Jurkat, Clone E6-1 (cell line): ENCODE data around the gene KIF3A.

Experiments
- DNase-seq: peaks from one replicate; pipeline ENCODE4 v3.0.0-alpha.2; 2011; ENCODE audit warnings: low read depth, low spot score
- H3K4me3 ChIP-seq: 2 replicates; pipeline ENCODE4 v1.5.1; 2011; ENCODE audit warnings: mild to moderate bottlenecking, low read length, control low read depth, moderate library complexity

The KIF3A gene

DNA sequence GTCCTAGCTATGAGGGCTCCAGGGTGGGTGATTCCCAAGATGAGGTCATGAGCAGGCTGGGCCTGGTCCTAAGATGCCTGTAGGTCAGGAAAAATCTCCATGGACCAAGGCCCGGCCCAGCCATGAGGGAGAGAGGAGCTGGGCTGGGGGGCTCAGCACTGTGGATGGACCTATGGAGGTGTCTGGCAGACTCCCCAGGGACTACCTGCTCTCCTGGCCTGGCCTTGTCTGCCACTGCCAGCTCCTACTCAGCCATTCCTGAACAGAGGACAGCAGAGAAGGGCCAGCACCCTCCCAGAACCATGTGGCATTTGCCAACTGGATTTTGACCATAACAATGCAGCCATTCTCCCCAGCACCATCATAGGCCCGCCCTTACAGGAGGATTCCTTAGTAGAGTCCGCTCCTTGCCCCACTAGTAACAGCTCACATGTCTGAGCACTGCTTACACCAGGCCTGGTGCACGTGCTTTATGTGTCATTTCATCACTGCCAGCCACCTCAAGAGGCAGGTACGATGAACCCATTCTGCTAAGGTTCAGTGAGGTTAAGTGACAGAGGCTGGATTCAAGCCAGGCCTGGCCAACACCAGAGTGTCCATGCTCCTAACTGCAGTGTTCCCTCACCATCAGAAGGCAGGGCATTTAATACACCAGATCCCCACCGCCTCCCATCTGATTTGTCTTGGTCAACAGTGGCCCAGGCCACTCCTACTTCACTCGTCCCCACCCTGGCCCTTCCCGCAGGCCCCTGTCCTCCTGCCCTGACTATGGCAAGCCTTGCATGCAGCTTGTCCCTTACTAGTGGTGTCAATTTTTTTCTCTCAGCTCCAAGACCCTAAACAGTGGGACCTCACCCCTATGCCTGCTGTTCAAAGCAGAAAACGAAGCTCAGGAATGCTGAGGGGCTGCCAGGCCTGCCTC lies 78.7 kb downstream of the KIF3A start:
- DNase-seq: no peak
- H3K4me3 ChIP-seq: no peak overlapping the region

DNA sequence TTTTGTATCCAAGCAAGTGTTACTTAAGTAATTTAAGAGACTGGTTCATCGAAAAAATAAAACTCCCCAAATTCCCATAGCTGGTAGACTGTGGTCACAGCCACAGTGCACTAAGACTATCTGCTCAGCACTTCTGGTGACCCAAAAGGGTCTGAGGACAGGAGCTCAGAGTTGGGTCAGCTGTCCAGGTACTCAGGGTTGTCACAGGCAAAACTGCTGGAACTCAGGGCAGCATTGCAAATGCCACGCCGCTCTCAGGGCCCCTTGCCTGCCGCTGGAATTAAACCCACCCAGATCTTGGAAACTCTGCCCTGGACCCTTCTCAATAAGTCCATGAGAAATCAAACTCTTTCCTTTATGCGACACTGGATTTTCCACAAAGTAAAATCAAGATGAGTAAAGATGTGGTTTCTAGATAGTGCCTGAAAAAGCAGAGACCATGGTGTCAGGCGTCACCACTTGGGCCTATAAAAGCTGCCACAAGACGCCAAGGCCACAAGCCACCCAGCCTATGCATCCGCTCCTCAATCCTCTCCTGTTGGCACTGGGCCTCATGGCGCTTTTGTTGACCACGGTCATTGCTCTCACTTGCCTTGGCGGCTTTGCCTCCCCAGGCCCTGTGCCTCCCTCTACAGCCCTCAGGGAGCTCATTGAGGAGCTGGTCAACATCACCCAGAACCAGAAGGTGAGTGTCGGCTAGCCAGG lies 79.5 kb downstream of the KIF3A start, which contains the start of gene IL13:
TSS of gene IL13 (plus strand) at position 498 of the 705 bp plus-strand sequence. CDS start at position 512, 14 bp downstream.
- no peak within 1 kb of the TSS for H3K4me3 ChIP-seq
- no peak for DNase-seq

DNA sequence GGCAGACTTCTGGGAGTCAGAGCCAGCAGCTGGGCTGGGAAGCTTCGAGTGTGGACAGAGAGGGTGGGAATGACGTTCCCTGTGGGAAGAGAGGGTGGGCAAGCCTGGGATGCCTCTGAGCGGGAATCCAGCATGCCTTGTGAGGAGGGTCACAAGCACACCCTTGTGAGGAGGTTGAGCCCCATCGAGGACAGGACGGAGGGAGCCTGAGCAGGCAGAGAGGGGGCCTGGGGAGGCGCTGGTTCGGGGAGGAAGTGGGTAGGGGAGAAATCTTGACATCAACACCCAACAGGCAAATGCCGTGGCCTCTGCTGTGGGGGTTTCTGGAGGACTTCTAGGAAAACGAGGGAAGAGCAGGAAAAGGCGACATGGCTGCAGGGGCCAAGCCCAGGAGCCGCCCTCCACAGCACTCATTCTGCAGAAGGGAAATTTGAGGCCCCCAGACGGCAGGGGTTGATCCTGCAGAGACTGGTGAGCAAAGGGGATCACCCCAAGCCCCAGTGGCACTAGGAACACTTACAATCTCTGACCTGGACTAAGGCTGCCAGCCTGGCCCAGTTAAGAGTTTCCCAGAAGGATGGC lies 80.5 kb downstream of the KIF3A start:
- no peak for DNase-seq
- no peak overlapping the region for H3K4me3 ChIP-seq

DNA sequence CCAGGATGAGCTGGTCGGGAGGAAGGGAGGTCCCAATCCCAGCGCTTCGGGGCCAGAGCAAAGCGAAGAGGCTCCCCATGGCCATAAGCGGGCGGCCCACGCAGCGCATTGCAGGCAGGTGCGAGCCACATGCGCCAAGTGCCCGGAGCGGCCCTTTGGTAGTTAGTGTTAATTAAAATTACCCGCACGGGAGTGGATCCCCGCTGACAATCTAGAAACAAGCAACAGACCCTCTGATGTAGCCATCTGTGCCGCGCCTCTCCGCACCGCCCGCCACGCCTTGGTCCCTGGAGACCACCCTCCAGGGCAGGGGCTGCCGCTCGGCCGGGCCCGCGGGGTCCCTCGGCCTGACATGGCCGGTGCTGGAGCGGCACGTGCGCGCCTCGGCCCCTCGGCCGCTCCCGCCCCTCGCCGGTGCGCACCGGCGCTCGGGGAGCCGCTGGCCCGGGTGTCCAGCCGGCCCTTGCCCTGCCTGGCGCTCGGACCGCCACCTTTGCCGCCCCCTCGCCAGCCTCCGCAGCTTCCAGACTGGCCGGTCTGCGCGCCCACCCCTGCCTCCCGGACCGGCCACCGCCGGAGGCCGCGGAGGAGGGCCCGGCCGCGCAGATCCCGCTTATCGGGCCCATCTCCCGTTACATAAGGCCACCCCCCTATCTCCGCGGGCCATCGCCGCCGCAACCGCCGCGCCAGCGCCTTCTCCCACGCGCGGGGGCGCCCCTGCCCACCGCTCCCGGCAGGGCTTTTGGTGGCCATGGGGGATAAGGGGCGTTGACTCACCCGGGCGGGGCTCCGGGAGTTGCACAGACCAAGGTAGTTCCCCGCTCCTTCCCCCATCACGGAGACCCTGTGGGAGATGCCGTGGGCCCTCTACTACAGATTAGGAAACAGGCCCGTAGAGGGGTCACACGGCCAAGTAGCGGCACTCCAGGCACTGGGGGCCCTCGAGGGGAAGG lies 81.2 kb downstream of the KIF3A start:
- DNase-seq: no peak
- H3K4me3 ChIP-seq: no peak overlapping the region

DNA sequence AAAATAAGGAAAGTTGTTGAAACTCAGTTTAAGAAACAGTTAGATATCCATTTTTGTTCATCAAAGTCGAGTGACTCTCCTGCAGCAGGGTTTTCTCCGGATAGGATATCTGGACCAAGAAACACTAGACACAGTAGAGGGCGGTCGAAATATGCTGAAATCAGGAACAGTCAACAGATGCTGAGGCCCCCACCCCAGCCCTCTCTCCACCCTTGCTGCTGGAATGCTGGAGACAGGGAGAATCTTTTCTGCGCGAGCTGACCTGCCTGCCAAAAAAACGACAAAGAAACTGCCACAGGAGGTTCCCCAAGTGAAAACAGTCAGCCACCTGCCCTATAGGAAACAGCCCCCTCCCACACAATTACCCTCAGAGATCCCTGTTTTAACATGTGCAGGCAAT lies 83.6 kb downstream of the KIF3A start:
- H3K4me3 ChIP-seq: no peak overlapping the region
- DNase-seq: no peak

DNA sequence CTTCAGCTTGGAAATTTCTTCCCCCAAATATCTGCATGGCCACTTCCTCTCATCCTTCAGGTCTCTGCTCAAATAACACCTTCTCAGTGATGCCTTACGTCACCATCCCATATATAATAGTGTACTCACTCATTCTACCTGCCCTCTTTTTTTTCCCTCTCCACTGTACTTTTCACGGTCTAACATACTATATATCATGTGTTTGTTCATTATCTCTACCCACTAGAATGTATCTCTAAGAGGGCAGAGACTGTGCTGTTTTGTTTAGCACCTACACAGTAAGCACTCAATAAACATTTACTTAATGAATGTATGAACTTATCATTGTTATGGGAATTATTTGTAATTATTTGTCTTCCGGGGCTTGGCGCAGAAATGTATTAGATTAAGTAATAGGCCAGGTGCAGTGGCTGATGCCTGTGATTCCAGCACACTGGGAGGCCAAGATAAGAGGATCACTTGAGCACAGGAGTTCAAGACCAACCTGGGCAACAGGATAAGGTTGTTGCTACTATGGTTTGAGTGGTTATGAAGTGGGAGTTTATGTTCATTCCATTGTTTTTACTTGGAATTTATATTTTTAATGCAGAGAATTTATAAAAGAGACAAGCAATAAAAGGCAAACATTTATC lies 85.4 kb downstream of the KIF3A start:
- DNase-seq: no peak
- H3K4me3 ChIP-seq: no peak overlapping the region

DNA sequence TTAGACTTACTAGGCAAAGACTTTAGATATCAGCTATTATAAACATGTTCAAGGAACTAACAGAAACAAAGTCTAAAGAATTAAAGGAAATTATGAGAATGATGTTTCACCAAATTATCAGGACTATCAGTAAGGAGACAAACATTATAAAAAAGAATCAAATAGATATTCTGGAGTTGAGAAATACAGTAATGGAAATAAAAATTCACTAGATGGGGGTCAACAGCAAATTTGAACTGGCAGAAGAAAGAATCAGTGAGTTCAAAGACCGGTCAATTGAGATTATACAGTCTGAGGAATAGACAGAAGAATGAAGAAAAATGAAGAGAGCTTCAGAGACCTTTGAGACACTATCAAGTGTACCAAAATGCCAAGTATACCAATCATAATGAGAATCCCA lies 89.0 kb downstream of the KIF3A start:
- no peak overlapping the region for H3K4me3 ChIP-seq
- DNase-seq: no peak

DNA sequence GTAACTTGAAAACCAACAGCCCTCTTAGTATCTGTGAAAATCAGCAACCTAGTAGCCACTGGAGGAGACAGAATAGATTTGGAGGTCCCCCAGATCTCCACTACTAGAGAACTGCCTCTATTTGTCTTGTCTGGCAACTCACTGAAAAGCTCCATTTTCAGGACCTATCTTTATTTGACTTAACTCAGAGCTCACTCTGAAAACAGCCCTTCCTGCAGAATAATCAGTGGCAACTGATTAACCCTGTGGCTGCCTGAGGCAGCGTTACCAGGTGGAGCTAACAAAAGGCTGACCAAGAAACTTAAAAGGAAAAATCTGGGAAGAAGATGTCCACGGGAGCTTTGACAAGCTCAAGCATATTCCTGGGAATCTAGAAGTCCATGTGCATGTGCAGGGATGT lies 89.9 kb downstream of the KIF3A start:
- no peak overlapping the region for H3K4me3 ChIP-seq
- no peak for DNase-seq

DNA sequence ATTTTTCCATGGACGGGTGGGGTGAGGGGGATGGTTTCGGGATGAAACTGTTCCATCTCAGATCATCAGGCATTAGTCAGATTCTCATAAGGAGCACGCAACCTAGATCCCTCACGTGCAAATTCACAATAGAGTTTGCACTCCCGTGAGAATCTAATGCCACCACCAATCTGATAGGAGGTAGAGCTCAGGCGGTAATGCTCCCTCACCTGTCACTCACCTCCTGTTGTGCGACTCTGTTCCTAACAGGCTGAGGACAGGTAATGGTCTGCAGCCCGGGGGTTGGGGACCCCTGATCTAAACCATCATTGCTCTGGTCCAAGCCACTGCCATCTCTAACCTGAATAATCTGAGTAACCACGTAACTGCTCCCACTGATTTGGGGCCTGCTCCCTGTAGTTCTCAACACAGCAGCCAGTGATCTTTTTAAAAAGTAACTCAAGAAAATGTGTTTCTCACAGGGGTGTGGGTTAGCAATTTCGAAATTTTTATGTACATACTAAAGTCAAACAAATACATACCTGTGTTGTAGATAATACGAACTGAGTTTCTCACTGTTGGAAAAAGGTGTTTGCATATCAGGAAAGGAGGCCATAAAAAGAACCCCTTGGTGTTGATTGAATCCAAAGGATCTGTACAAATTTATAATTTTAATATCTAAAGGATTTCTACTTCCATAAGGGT lies 90.6 kb downstream of the KIF3A start:
- no peak overlapping the region for H3K4me3 ChIP-seq
- DNase-seq: no peak

DNA sequence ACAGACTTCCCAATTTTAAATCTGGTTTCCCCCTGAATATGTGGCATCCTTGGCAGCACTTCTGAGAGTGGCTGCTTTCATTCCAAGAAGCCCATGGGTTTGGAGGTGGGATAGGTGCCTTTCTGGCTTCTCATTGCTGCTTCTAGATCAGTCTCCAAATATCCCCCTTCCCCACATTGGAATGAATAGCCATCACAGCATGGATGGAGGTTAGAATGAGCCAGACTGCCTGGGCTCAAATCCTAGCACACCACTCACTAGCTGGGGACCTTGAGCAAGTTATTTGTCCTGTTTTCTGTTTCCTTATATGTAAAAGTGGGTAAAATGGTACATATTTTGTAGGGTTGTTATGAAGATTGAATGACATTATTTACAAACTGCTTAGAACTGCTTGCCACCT lies 93.2 kb downstream of the KIF3A start:
- DNase-seq: no peak

More for the DNA sequence above, 93.2 kb downstream of the KIF3A start:
- no peak overlapping the region for H3K4me3 ChIP-seq
